ENCODE results near the gene ZBTB20. TPM values are rescaled to one million over a fixed set of nuclear protein-coding genes. Genes with fewer than 3 reads are reported as not detected.

The ZBTB20 gene
- total and polyA plus RNA-seq, 8 donors = 0.15 to 149 (median 38.5) TPM

GRCh38 chr3:114439284-114439683 is 707.8 kb downstream of the ZBTB20 start:
- no peak for DNase-seq
- WGBS, 5 donors = 97 to 100% (median 100%) methylated on average over 1 of the region's 1 CpG
- Histone ChIP-seq H3K9me3 (no peaks in the 10 kb centered on the region), H3K36me3 (no peaks in the 10 kb centered on the region), H3K4me3 (no peak overlapping the region), H3K4me1 (peaks cover 0 to 36% (median 17%) of the 10 kb centered on the region in 4 donors), H3K27ac (no peak overlapping the region), H3K27me3 (no peaks in the 10 kb centered on the region)
- intact Hi-C loops (cut with DNase I; ENCODE audit: low total_unique reads) = no loop called here
- no peak for TF ChIP-seq POLR2AphosphoS5 (IDR thresholded peaks at IDR 0.05)
- no peak for TF ChIP-seq POLR2A (IDR thresholded peaks at IDR 0.05)
- TF ChIP-seq CTCF (IDR thresholded peaks at IDR 0.05) = no peak
- TF ChIP-seq EP300 (IDR thresholded peaks at IDR 0.05) = no peak

- Histone ChIP-seq H3K27me3 (no peaks in the 10 kb centered on the region), H3K4me1 (peaks cover 0 to 35% (median 16%) of the 10 kb centered on the region in 4 donors), H3K4me3 (no peak overlapping the region), H3K9me3 (no peaks in the 10 kb centered on the region), H3K27ac (no peak overlapping the region), H3K36me3 (no peaks in the 10 kb centered on the region)
- TF ChIP-seq POLR2A (IDR thresholded peaks at IDR 0.05) = no peak
- TF ChIP-seq CTCF (IDR thresholded peaks at IDR 0.05) = no peak
- TF ChIP-seq POLR2AphosphoS5 (IDR thresholded peaks at IDR 0.05) = no peak
- TF ChIP-seq EP300 (IDR thresholded peaks at IDR 0.05) = no peak
- WGBS, 5 donors = 93 to 100% (median 97%) methylated on average over 2 of the region's 2 CpGs
- no peak for DNase-seq
- intact Hi-C loops (cut with DNase I; ENCODE audit: low total_unique reads) = no loop called here
Measured at GRCh38 chr3:114437897-114438296, 709.2 kb downstream of the ZBTB20 start.

- no peaks in the 10 kb centered on the region for H3K27me3 ChIP-seq
- 64 to 94% (median 91%) methylated on average over 2 of the region's 2 CpGs for WGBS, 5 donors
Measured at GRCh38 chr3:114436182-114436581, 710.9 kb downstream of the ZBTB20 start.

GRCh38 chr3:114435386-114436115 is 711.5 kb downstream of the ZBTB20 start:
- peaks cover 0 to 12% (median 1%) of the 10 kb centered on the region in 4 donors for H3K4me1 ChIP-seq
- intact Hi-C loops (cut with DNase I; ENCODE audit: low total_unique reads) = no loop called here
- TF ChIP-seq CTCF (IDR thresholded peaks at IDR 0.05) (no peak), POLR2A (IDR thresholded peaks at IDR 0.05) (no peak), POLR2AphosphoS5 (IDR thresholded peaks at IDR 0.05) (no peak), EP300 (IDR thresholded peaks at IDR 0.05) (no peak)
- DNase-seq = no peak
- H3K27ac ChIP-seq = no peak overlapping the region
- no peak overlapping the region for H3K4me3 ChIP-seq
- no peaks in the 10 kb centered on the region for H3K27me3 ChIP-seq
- H3K9me3 ChIP-seq = no peaks in the 10 kb centered on the region
- 88 to 93% (median 89%) methylated on average over 5 of the region's 5 CpGs for WGBS, 5 donors
- no peaks in the 10 kb centered on the region for H3K36me3 ChIP-seq

More at GRCh38 chr3:114436182-114436581, 710.9 kb downstream of the ZBTB20 start:
- Histone ChIP-seq H3K4me3 (no peak overlapping the region), H3K27ac (no peak overlapping the region), H3K4me1 (peaks cover 0 to 18% (median 4%) of the 10 kb centered on the region in 4 donors), H3K36me3 (no peaks in the 10 kb centered on the region), H3K9me3 (no peaks in the 10 kb centered on the region)
- TF ChIP-seq POLR2A (IDR thresholded peaks at IDR 0.05) = no peak
- no peak for TF ChIP-seq CTCF (IDR thresholded peaks at IDR 0.05)
- no peak for TF ChIP-seq EP300 (IDR thresholded peaks at IDR 0.05)
- TF ChIP-seq POLR2AphosphoS5 (IDR thresholded peaks at IDR 0.05) = no peak
- no peak for DNase-seq
- intact Hi-C loops (cut with DNase I; ENCODE audit: low total_unique reads) = no loop called here

Measured in stomach (tissue), 9 donors.